ENCODE data around the gene ALKAL2.

- TF ChIP-seq CTCF (IDR thresholded peaks at IDR 0.05) (no peak), POLR2A (IDR thresholded peaks at IDR 0.05) (no peak)
Observed at GRCh38 chr2:269356-270030, 18.4 kb downstream of the ALKAL2 start.
